A673 (cell line): ENCODE results near the gene CEP72. TPM values are rescaled to one million over a fixed set of nuclear protein-coding genes. Genes with fewer than 3 reads are reported as not detected.

Experiments used
- BruUV-seq: library from RNA; stranded (reverse); fragments of 400-500 nt; replicated peaks from 2 replicates; lab custom pipeline; 2021; lab: Mats Ljungman, UMichigan
- CTCF ChIA-PET: fragments of 300-600 bp; sonication (Branson Sonifier 250); formaldehyde crosslinking; loops from one replicate; lab custom pipeline; 2022; ENCODE audit warnings: antibody characterized with exemption; lab: Charles Lee
- POLR2A ChIA-PET: fragments of 300-600 bp; sonication (Branson Sonifier 250); formaldehyde crosslinking; loops from one replicate; lab custom pipeline; 2022; ENCODE audit warnings: antibody characterized with exemption; ENCODE audit not compliant: low non-redundant PET; lab: Charles Lee
- DNase-seq: peaks from one replicate; pipeline ENCODE4 v3.0.0-alpha.2; 2015; ENCODE audit warnings: low spot score
- H3K27ac ChIP-seq: fragments of 200-600 bp; sonication (generic); 2 replicates; pipeline ENCODE4 v1.5.1; 2016; ENCODE audit warnings: mixed run types, low read depth, mild to moderate bottlenecking, mixed read lengths, antibody characterized with exemption, low read length; ENCODE audit not compliant: poor library complexity, severe bottlenecking
- H3K27me3 ChIP-seq: fragments of 200-600 bp; sonication (generic); replicated peaks from 2 replicates; pipeline ENCODE4 v1.6.1; 2017; ENCODE audit warnings: mixed run types, low read depth, mild to moderate bottlenecking, mixed read lengths, antibody characterized with exemption, low read length; ENCODE audit not compliant: insufficient read depth, poor library complexity
- H3K36me3 ChIP-seq: fragments of 200-600 bp; sonication (generic); 2 replicates; pipeline ENCODE4 v1.6.1; 2016; ENCODE audit warnings: mixed run types, mild to moderate bottlenecking, mixed read lengths, antibody characterized with exemption, low read length; ENCODE audit not compliant: insufficient read depth, poor library complexity, severe bottlenecking
- H3K4me1 ChIP-seq: fragments of 200-600 bp; sonication (generic); 2 replicates; pipeline ENCODE4 v1.6.1; 2017; ENCODE audit warnings: mixed run types, mild to moderate bottlenecking, mixed read lengths, antibody characterized with exemption, low read length; ENCODE audit not compliant: insufficient read depth, poor library complexity, severe bottlenecking
- H3K4me3 ChIP-seq: fragments of 200-600 bp; sonication (generic); 2 replicates; pipeline ENCODE4 v1.5.1; 2016; ENCODE audit warnings: low read depth, mixed run types, mild to moderate bottlenecking, mixed read lengths, low read length; ENCODE audit not compliant: poor library complexity, severe bottlenecking
- H3K9me3 ChIP-seq: fragments of 200-600 bp; sonication (generic); 2 replicates; pipeline ENCODE4 v1.6.1; 2016; ENCODE audit warnings: mixed run types, low read depth, mild to moderate bottlenecking, mixed read lengths, antibody characterized with exemption, low read length; ENCODE audit not compliant: poor library complexity, severe bottlenecking
- EZH2 ChIP-seq: fragments of 200-600 bp; sonication (generic); IDR thresholded peaks from 2 replicates; pipeline ENCODE4 v1.6.1; 2017; ENCODE audit warnings: borderline replicate concordance, low read depth, mild to moderate bottlenecking, mixed read lengths, antibody characterized with exemption, low read length; ENCODE audit not compliant: poor library complexity, severe bottlenecking
- intact Hi-C: fragments of 100-400 bp; cut with micrococcal nuclease; formaldehyde crosslinking; loops from one replicate; pipeline ENCODE4 v1.10.0; 2022; ENCODE audit not compliant: unreplicated experiment
- total RNA-seq: library from RNA; stranded (reverse); gene quantifications from 2 replicates; pipeline ENCODE4 v1.2.3, GENCODE V29; 2021
- TF ChIP-seq, protein P1 (sequence below): fragments of 300-800, 200-600 bp; sonication (generic); conservative IDR thresholded peaks from 2 replicates; pipeline ENCODE4 v1.5.1; 2017; ENCODE audit warnings: low read depth, mild to moderate bottlenecking, antibody characterized with exemption, low read length, moderate library complexity, mixed read lengths

The CEP72 gene
- total RNA-seq, 1 experiment from 2014 or later, result 37.2 TPM

- BruUV-seq, result no TSS peak
- Histone ChIP-seq H3K27ac (no peak overlapping the region), H3K27me3 (peaks cover 91% of the 10 kb centered on the region), H3K4me1 (no peaks in the 10 kb centered on the region), H3K4me3 (no peak overlapping the region), H3K9me3 (no peaks in the 10 kb centered on the region), H3K36me3 (no peaks in the 10 kb centered on the region)
- intact Hi-C loops, result no loop called here
- CTCF ChIA-PET, result no interaction called here
- no peak for DNase-seq
- TF ChIP-seq EZH2, result no peak
- TF ChIP-seq, protein P1, sequence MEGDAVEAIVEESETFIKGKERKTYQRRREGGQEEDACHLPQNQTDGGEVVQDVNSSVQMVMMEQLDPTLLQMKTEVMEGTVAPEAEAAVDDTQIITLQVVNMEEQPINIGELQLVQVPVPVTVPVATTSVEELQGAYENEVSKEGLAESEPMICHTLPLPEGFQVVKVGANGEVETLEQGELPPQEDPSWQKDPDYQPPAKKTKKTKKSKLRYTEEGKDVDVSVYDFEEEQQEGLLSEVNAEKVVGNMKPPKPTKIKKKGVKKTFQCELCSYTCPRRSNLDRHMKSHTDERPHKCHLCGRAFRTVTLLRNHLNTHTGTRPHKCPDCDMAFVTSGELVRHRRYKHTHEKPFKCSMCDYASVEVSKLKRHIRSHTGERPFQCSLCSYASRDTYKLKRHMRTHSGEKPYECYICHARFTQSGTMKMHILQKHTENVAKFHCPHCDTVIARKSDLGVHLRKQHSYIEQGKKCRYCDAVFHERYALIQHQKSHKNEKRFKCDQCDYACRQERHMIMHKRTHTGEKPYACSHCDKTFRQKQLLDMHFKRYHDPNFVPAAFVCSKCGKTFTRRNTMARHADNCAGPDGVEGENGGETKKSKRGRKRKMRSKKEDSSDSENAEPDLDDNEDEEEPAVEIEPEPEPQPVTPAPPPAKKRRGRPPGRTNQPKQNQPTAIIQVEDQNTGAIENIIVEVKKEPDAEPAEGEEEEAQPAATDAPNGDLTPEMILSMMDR, result no peak
- POLR2A ChIA-PET, result no interaction called here
Observed at GRCh38 chr5:593511-593910, 18.6 kb upstream of the CEP72 start.

DNA sequence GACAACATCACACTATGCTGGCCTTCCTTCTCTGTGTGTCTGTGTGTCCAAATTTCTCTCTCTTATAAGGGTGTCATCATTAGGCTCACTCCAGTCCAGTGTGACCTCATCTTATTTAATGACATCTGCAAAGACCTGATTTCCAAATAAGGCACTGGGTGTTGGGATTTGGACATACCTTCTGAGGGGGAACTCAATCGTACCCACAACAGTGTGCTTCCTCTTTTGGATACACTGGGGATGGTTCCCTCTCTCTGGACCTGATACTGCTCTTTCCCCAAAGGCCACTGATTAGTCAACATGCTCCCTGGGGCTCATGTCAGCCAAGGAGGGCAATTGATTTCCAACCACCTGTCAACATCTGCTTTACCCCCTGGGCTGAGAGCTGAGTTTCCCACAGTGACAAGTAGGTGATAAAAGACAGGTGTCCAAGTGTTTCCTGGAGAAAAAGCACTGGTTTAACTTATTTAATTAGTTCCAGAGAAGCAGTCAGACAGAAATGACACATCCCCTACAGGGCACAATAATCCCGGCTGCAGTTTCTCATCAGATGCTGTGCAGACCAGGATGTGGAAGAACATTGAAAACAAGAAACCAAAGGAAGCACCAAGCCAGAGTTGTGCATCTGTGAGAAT, 17.8 kb upstream of the CEP72 start:
- CTCF ChIA-PET, result no interaction called here
- intact Hi-C loops, result no loop called here
- H3K4me3 ChIP-seq, result no peak overlapping the region
- H3K27me3 ChIP-seq, result peaks cover 96% of the 10 kb centered on the region
- H3K36me3 ChIP-seq, result no peaks in the 10 kb centered on the region
- TF ChIP-seq, protein P1, result no peak
- TF ChIP-seq EZH2, result no peak
- no peak for DNase-seq
- no peaks in the 10 kb centered on the region for H3K9me3 ChIP-seq
- POLR2A ChIA-PET, result no interaction called here
- no TSS peak for BruUV-seq
- no peak overlapping the region for H3K27ac ChIP-seq
- no peaks in the 10 kb centered on the region for H3K4me1 ChIP-seq

DNA sequence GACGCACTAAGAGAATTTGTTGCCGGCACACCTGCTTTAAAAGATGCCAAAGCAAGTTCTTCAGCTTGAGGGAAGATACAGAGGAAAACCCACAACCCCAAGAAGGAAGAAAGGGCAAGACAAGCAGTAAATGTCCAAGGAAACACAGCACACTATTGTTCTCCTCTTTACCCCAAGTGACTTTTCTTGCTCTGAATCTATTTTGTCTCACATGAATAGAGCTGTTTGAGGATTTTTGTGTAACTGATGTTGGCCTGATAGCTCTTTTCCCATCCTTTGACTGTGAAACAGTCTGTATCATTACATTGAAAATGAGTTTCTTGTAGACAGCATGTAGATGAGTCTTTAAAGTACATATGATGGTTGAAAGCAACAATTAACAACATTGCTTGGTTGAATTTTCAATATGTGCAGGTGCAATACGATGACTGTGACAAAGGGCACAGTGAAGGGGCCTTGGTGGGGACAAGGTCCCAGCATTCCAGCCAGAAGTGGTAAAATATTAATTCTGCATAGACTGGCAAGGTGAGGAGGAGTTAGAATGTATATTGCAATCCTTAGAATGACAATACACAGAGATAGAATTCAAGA, 16.8 kb upstream of the CEP72 start:
- TF ChIP-seq, protein P1, result no peak
- no peak for TF ChIP-seq EZH2
- Histone ChIP-seq H3K4me1 (no peaks in the 10 kb centered on the region), H3K9me3 (no peaks in the 10 kb centered on the region), H3K36me3 (no peaks in the 10 kb centered on the region), H3K27ac (no peak overlapping the region), H3K27me3 (peaks cover 89% of the 10 kb centered on the region), H3K4me3 (no peak overlapping the region)
- no TSS peak for BruUV-seq
- intact Hi-C loops, result no loop called here
- POLR2A ChIA-PET, result no interaction called here
- CTCF ChIA-PET, result no interaction called here
- no peak for DNase-seq
